ENCODE data around the gene EVI5L. TPM values are rescaled to one million over a fixed set of nuclear protein-coding genes. Genes with fewer than 3 reads are reported as not detected.

The EVI5L gene
- total and polyA plus RNA-seq, 2 of the 8 experiments (the other 6 are each of a cell fraction or from before 2014, with no cell fraction given): 7.2 to 11.0 TPM

DNA sequence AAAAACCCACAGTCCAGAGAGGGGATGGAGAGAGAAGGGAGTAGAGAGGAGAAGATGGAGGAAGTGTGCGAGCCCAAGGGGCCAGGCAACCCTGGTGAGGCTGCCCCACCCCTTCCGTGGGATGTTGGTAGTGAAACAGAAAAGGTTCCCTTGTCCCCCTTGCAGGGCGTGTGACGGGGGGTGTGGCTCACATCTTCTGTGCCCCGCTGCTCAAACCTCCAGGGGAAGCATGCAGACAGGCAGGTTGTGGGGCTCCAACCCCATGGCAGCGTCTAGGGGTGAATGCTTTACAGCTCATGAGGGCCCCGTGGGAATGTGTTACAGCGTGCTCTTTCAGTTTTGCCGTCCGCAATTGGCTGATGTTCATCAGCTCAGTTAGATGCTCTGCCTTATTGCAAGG, 14.7 kb upstream of the EVI5L start:
- peaks cover 3 to 6% of the 10 kb centered on the region in 2 experiments; a peak in 1 of 4 replicates for H3K9me3 ChIP-seq (ENCODE audit: insufficient read depth in 2 of 2, low read depth in 1 of 2, low read length in 1 of 2)
- CTCF ChIA-PET (ENCODE audit: partially characterized antibody): interaction anchor here (1.7 kb wide), 1 partner anchor 53 kb away, joined by 4 read pairs; no protein-coding TSS in a partner anchor
- no peak overlapping the region for H2BK20ac ChIP-seq (ENCODE audit: low read length)
- H3K18ac ChIP-seq (ENCODE audit: extremely low read depth, low read length): no peak overlapping the region
- no peaks in the 10 kb centered on the region; a peak in 1 of 8 replicates for H3K36me3 ChIP-seq (ENCODE audit: control insufficient read depth in 2 of 4, insufficient read depth in 4 of 4, low read length in 3 of 4)
- no peaks in the 10 kb centered on the region for H4K20me1 ChIP-seq (replicated peaks in 1 of 2; ENCODE audit: control insufficient read depth in 1 of 2, insufficient read depth in 2 of 2, low read length in 2 of 2)
- H2BK15ac ChIP-seq (ENCODE audit: low read length): no peak overlapping the region
- no peak overlapping the region for H2BK5ac ChIP-seq (ENCODE audit: low read depth, low read length)
- no peak overlapping the region for H3K4me3 ChIP-seq (ENCODE audit: extremely low read depth in 1 of 4, insufficient read depth in 2 of 4, low read depth in 3 of 4, low read length in 4 of 4)
- H4K91ac ChIP-seq (replicated peaks; ENCODE audit: insufficient read length, low read length): no peak overlapping the region
- no peak overlapping the region for H3K14ac ChIP-seq (ENCODE audit: insufficient read length)
- H3K56ac ChIP-seq (replicated peaks; ENCODE audit: insufficient read length, low read depth, low read length): no peak overlapping the region
- no peaks in the 10 kb centered on the region for H3K23me2 ChIP-seq (ENCODE audit: low read depth, low read length)
- no peak overlapping the region for H2AFZ ChIP-seq (ENCODE audit: low read length)
- no peaks in the 10 kb centered on the region for H3K79me2 ChIP-seq (ENCODE audit: control insufficient read depth in 1 of 2, insufficient read depth in 2 of 2, low read length in 2 of 2)
- H3K4me1 ChIP-seq (replicated peaks in 1 of 4; ENCODE audit: control insufficient read depth in 3 of 4, insufficient read depth in 4 of 4, low read length in 3 of 4): no peaks in the 10 kb centered on the region
- TF ChIP-seq SIX5 (IDR thresholded peaks at IDR 0.05; ENCODE audit: low read depth, low read length) (no peak), NRF1 (IDR thresholded peaks at IDR 0.05; ENCODE audit: low read depth, low read length) (no peak), MAX (IDR thresholded peaks at IDR 0.05) (no peak), FOSL1 (IDR thresholded peaks at IDR 0.05; ENCODE audit: insufficient read depth, low read depth, low read length) (no peak), HDAC6 (IDR thresholded peaks at IDR 0.05; ENCODE audit: low read depth, low read length) (no peak), BRCA1 (IDR thresholded peaks at IDR 0.05; ENCODE audit: low read depth, low read length) (no peak)
- FAIRE-seq (no peak), DNase-seq (ENCODE audit: low read depth in 1 of 2, low spot score in 2 of 2) (no peak)
- H3K4ac ChIP-seq (replicated peaks; ENCODE audit: insufficient read length, low read depth, low read length): no peak overlapping the region
- H2BK12ac ChIP-seq (ENCODE audit: low read depth, low read length): no peak overlapping the region
- H3K27me3 ChIP-seq (replicated peaks in 1 of 4; ENCODE audit: control insufficient read depth in 3 of 4, extremely low read depth in 1 of 4, insufficient read depth in 3 of 4, low read length in 3 of 4): no peaks in the 10 kb centered on the region; a peak in 2 of 7 replicates
- H3K79me1 ChIP-seq (ENCODE audit: low read depth, low read length): no peaks in the 10 kb centered on the region
- WGBS, 2 experiments (ENCODE audit: extremely low coverage in 1 of 2, insufficient coverage in 1 of 2, insufficient read length in 1 of 2, insufficient replicate concordance in 2 of 2, low coverage in 1 of 2, low lambda C conversion rate in 2 of 2, missing lambda C conversion rate in 1 of 2): 78% methylated on average over 10 of the region's 10 CpGs; no CpG with 5 or more reads in 1 of the 2 experiments
- no peak overlapping the region for H3K9ac ChIP-seq (replicated peaks in 1 of 4; ENCODE audit: extremely low read depth in 1 of 4, low read depth in 3 of 4, low read length in 3 of 4)
- H3K23ac ChIP-seq (ENCODE audit: insufficient read length): no peak overlapping the region
- H2AK5ac ChIP-seq (ENCODE audit: low read depth, low read length): no peak overlapping the region
- no peak overlapping the region for H4K8ac ChIP-seq (ENCODE audit: extremely low read depth, insufficient read depth, low read length)
- H4K5ac ChIP-seq (ENCODE audit: insufficient read length, low read depth, low read length): no peak overlapping the region
- no peak overlapping the region for H3K4me2 ChIP-seq (ENCODE audit: insufficient read depth in 1 of 2, low read depth in 2 of 2, low read length in 2 of 2)
- POLR2A ChIA-PET (ENCODE audit: partially characterized antibody): interaction anchor here (1.1 kb wide), 1 partner anchor 12 kb away, joined by 4 read pairs; no protein-coding TSS in a partner anchor
- H2BK120ac ChIP-seq (replicated peaks; ENCODE audit: low read depth, low read length): no peak overlapping the region
- H3K27ac ChIP-seq (ENCODE audit: low read depth, low read length): no peak overlapping the region
